Type B pancreatic cell (in vitro differentiated cells): Measurements from ENCODE around the gene CACNA1C. TPM values are rescaled to one million over a fixed set of nuclear protein-coding genes. Genes with fewer than 3 reads are reported as not detected.

Source experiments
- DNase-seq: peaks from one replicate; pipeline ENCODE4 v3.0.0; 2021; ENCODE audit warnings: mixed read lengths; ENCODE audit not compliant: unreplicated experiment; ENCODE audit errors: extremely low spot score
- H3K27ac Mint-ChIP-seq: 2 replicates; pipeline ENCODE4 v1.8.0; 2021; ENCODE audit warnings: mild to moderate bottlenecking, mixed read lengths
- H3K27me3 Mint-ChIP-seq: 2 replicates; pipeline ENCODE4 v1.8.0; 2021; ENCODE audit warnings: mixed read lengths
- H3K36me3 Mint-ChIP-seq: 2 replicates; pipeline ENCODE4 v1.8.0; 2021; ENCODE audit warnings: mixed read lengths
- H3K4me1 Mint-ChIP-seq: one replicate; pipeline ENCODE4 v1.8.0; 2021; ENCODE audit warnings: mixed read lengths; ENCODE audit not compliant: unreplicated experiment
- H3K4me3 Mint-ChIP-seq: 2 replicates; pipeline ENCODE4 v1.8.0; 2021; ENCODE audit warnings: mild to moderate bottlenecking, mixed read lengths
- H3K9me3 Mint-ChIP-seq: 2 replicates; pipeline ENCODE4 v1.8.0; 2021; ENCODE audit warnings: mixed read lengths
- total RNA-seq: library from RNA; stranded (reverse); gene quantifications from 2 replicates; pipeline ENCODE4 v1.2.1, GENCODE V29; 2021; ENCODE audit warnings: low replicate concordance
- TF ChIP-seq, protein P1 (sequence below): fragments of 200-600 bp; sonication (generic); conservative IDR thresholded peaks from 2 replicates; pipeline ENCODE4 v1.5.0; 2021; ENCODE audit warnings: antibody characterized with exemption, mild to moderate bottlenecking

The CACNA1C gene
- total RNA-seq, 1 donor from 2014 or later, result 14.3 TPM

DNA sequence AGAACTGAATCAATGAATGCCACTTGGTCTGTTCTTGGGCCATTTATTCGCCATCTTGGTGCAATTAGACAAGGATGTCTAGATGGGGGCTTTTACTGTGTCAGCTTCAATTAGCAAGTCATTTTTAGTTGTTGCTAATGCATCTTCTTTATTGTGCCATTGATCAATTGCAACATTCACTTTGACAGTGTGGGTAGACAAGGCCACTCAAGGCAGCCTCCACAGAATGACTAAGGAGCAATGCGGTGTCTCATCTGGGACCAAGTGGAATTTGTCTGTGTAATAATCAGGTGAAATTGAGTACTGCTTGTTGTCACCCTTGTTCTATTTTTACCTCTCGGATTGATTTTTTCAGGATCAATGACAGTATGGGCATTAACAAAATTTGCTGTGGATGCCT lies 275.9 kb downstream of the CACNA1C start:
- DNase-seq, result no peak
- H3K4me1 Mint-ChIP-seq, result peaks cover 12% of the 10 kb centered on the region
- peaks cover 8% of the 10 kb centered on the region for H3K27me3 Mint-ChIP-seq
- peaks cover 7% of the 10 kb centered on the region for H3K9me3 Mint-ChIP-seq
- H3K27ac Mint-ChIP-seq, result no peak overlapping the region
- H3K4me3 Mint-ChIP-seq, result no peak overlapping the region
- H3K36me3 Mint-ChIP-seq, result peaks cover 4% of the 10 kb centered on the region
- TF ChIP-seq, protein P1, sequence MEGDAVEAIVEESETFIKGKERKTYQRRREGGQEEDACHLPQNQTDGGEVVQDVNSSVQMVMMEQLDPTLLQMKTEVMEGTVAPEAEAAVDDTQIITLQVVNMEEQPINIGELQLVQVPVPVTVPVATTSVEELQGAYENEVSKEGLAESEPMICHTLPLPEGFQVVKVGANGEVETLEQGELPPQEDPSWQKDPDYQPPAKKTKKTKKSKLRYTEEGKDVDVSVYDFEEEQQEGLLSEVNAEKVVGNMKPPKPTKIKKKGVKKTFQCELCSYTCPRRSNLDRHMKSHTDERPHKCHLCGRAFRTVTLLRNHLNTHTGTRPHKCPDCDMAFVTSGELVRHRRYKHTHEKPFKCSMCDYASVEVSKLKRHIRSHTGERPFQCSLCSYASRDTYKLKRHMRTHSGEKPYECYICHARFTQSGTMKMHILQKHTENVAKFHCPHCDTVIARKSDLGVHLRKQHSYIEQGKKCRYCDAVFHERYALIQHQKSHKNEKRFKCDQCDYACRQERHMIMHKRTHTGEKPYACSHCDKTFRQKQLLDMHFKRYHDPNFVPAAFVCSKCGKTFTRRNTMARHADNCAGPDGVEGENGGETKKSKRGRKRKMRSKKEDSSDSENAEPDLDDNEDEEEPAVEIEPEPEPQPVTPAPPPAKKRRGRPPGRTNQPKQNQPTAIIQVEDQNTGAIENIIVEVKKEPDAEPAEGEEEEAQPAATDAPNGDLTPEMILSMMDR, result no peak

GRCh38 chr12:2329661-2330210 lies 276.9 kb downstream of the CACNA1C start:
- TF ChIP-seq, protein P1, result no peak
- peaks cover 7% of the 10 kb centered on the region for H3K9me3 Mint-ChIP-seq
- H3K4me3 Mint-ChIP-seq, result no peak overlapping the region
- DNase-seq, result no peak
- peaks cover 13% of the 10 kb centered on the region for H3K4me1 Mint-ChIP-seq
- no peak overlapping the region for H3K27ac Mint-ChIP-seq
- H3K36me3 Mint-ChIP-seq, result peaks cover 4% of the 10 kb centered on the region
- peaks cover 8% of the 10 kb centered on the region for H3K27me3 Mint-ChIP-seq

- DNase-seq, result no peak
- peaks cover 4% of the 10 kb centered on the region for H3K36me3 Mint-ChIP-seq
- H3K9me3 Mint-ChIP-seq, result peaks cover 9% of the 10 kb centered on the region
- no peak overlapping the region for H3K27ac Mint-ChIP-seq
- H3K27me3 Mint-ChIP-seq, result peaks cover 4% of the 10 kb centered on the region
- peaks cover 11% of the 10 kb centered on the region for H3K4me1 Mint-ChIP-seq
- no peak overlapping the region for H3K4me3 Mint-ChIP-seq
- TF ChIP-seq, protein P1, result no peak
Measured at GRCh38 chr12:2332236-2332635, 279.4 kb downstream of the CACNA1C start.

GRCh38 chr12:2332947-2333346 lies 280.2 kb downstream of the CACNA1C start:
- Mint-ChIP-seq H3K9me3 (peaks cover 9% of the 10 kb centered on the region), H3K36me3 (no peaks in the 10 kb centered on the region), H3K27me3 (no peaks in the 10 kb centered on the region), H3K4me3 (no peak overlapping the region), H3K4me1 (peaks cover 11% of the 10 kb centered on the region), H3K27ac (no peak overlapping the region)
- TF ChIP-seq, protein P1, result no peak
- DNase-seq, result no peak

DNA sequence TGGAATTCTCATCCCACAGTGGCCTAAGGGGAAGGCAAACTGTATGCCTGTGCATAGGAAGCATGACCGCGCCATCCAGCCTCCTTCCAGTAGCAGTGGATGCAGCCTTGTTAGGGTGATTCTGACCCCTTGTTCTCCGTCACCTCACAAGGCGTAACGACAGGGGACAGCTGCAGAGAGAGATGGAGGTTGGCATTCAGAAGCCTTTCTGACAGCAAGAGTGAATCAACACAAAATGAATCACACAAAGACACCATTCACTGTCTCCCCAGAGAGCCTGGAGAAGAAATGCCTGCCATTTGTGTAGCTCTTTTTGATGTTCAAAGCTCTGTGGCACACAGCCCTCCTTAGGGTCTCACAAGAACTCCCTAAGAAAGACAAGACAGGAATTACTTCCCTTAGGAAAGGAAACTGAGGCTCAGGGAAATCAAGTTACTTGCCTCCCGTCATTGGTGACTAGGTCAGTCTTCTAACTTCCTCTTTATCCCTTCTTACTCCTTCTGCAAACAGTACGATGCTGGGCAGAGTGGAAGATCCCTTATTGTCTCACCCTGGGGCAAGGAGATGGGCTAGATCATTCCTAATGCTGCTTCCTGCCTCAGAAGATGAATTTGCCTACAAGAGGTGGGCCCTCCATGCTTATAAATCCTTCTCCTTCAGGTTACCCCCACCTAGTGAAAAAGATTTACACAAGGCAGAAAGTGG lies 280.9 kb downstream of the CACNA1C start:
- Mint-ChIP-seq H3K4me1 (peaks cover 11% of the 10 kb centered on the region), H3K27ac (no peak overlapping the region), H3K4me3 (no peak overlapping the region), H3K9me3 (peaks cover 9% of the 10 kb centered on the region), H3K36me3 (no peaks in the 10 kb centered on the region), H3K27me3 (no peaks in the 10 kb centered on the region)
- DNase-seq, result no peak
- TF ChIP-seq, protein P1, result no peak
